ENCODE results near the gene CD27.

DNA sequence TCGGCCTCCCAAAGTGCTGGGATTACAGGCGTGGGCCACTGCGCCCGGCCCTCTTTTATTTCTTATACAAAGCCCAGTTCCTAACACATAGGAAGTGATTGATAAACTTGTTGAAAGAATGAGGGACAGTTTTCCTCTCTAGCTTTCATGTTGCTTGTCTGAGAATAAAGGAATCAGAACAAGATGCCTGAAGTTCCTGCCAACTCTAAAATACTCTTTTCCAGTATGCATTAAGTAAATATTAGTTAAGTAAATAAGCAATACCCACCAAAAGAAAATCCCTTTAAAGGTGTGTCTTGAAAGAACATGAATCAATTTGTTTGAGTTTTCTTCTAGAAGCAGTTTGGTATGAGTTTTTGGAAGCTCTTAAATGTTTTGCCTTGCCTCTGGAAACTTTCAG, 24.4 kb upstream of the CD27 start:
- TF ChIP-seq, protein P1, sequence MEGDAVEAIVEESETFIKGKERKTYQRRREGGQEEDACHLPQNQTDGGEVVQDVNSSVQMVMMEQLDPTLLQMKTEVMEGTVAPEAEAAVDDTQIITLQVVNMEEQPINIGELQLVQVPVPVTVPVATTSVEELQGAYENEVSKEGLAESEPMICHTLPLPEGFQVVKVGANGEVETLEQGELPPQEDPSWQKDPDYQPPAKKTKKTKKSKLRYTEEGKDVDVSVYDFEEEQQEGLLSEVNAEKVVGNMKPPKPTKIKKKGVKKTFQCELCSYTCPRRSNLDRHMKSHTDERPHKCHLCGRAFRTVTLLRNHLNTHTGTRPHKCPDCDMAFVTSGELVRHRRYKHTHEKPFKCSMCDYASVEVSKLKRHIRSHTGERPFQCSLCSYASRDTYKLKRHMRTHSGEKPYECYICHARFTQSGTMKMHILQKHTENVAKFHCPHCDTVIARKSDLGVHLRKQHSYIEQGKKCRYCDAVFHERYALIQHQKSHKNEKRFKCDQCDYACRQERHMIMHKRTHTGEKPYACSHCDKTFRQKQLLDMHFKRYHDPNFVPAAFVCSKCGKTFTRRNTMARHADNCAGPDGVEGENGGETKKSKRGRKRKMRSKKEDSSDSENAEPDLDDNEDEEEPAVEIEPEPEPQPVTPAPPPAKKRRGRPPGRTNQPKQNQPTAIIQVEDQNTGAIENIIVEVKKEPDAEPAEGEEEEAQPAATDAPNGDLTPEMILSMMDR (IDR thresholded peaks at IDR 0.05): no peak
- no peak for TF ChIP-seq EZH2 (IDR thresholded peaks at IDR 0.05)
